DMS114 treated with DMSO at 0.1 percent for 48 hours (cell line): Measurements from ENCODE around the gene MAP4.
"Not testable (repeated sequence)": the region's sequence is repeated elsewhere in the genome, so short reads cannot be mapped to it uniquely, and the experiment has no call there.

Experiments used
- DNase-seq: peaks from one replicate; lab custom pipeline; 2025; ENCODE audit not compliant: unreplicated experiment; lab: John Stamatoyannopoulos, UW

MAP4 gene

GRCh38 chr3:47899495-47900108 lies 116.6 kb downstream of the MAP4 start:
- DNase-seq, result no peak

- no peak for DNase-seq
Measured at GRCh38 chr3:47897954-47898353, 118.3 kb downstream of the MAP4 start.

- no peak for DNase-seq
Measured at GRCh38 chr3:47896736-47897135, 119.5 kb downstream of the MAP4 start.

- no peak for DNase-seq
Measured at GRCh38 chr3:47895241-47895640, 121.0 kb downstream of the MAP4 start.

- DNase-seq, result no peak
Measured at GRCh38 chr3:47892286-47893040, 123.8 kb downstream of the MAP4 start.

- DNase-seq, result no peak
Measured at GRCh38 chr3:47891613-47892005, 124.6 kb downstream of the MAP4 start.

- DNase-seq, result no peak
Measured at GRCh38 chr3:47890828-47891612, 125.2 kb downstream of the MAP4 start.

- no peak for DNase-seq
Measured at GRCh38 chr3:47890126-47890827, 125.9 kb downstream of the MAP4 start.

- DNase-seq, result no peak
Measured at GRCh38 chr3:47888986-47889757, 127.0 kb downstream of the MAP4 start.

GRCh38 chr3:47887991-47888390 lies 128.2 kb downstream of the MAP4 start:
- not testable (repeated sequence) for DNase-seq

GRCh38 chr3:47885168-47885567 lies 131.0 kb downstream of the MAP4 start:
- DNase-seq, result no peak

GRCh38 chr3:47884603-47885002 lies 131.6 kb downstream of the MAP4 start:
- DNase-seq, result no peak

- DNase-seq, result no peak
Measured at GRCh38 chr3:47882338-47882737, 133.9 kb downstream of the MAP4 start.

- DNase-seq, result no peak
Measured at GRCh38 chr3:47877719-47878118, 138.5 kb downstream of the MAP4 start.

GRCh38 chr3:47877290-47877689 lies 138.9 kb downstream of the MAP4 start:
- no peak for DNase-seq

GRCh38 chr3:47874913-47875312 lies 141.3 kb downstream of the MAP4 start:
- DNase-seq, result no peak

- no peak for DNase-seq
Measured at GRCh38 chr3:47874438-47874837, 141.8 kb downstream of the MAP4 start.

- no peak for DNase-seq
Measured at GRCh38 chr3:47872916-47873315, 143.3 kb downstream of the MAP4 start.

GRCh38 chr3:47871389-47871788 lies 144.8 kb downstream of the MAP4 start:
- no peak for DNase-seq

GRCh38 chr3:47870702-47871260 lies 145.4 kb downstream of the MAP4 start:
- DNase-seq, result no peak
